IPS-11a (cell line): Measurements from ENCODE around the gene RTL5.

Experiments used
- H3K4me3 ChIP-seq: one replicate; pipeline ENCODE4 v1.5.1; 2013; ENCODE audit warnings: low read depth, low read length, control low read depth

Gene RTL5

DNA sequence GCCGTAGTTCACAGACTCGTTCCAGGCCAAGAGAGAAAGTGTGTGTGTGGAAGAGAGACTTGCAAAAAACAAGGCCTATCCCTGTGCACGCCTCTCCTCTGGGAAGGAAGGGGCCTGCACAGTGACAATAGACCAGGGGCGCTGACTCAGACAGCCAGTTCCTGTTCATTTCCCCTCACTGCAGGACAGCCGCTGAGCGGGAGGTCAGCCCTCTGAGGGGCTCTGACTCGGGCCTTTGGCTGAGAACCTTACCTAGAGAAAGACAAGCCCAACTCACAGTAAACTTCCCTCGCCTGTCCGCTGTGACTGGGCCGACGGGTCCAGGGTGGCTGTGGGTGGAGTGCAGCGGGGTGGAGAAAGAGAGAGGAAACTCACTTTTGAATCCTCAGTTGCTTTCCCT is 52.1 kb downstream of the RTL5 start:
- no peak overlapping the region for H3K4me3 ChIP-seq

DNA sequence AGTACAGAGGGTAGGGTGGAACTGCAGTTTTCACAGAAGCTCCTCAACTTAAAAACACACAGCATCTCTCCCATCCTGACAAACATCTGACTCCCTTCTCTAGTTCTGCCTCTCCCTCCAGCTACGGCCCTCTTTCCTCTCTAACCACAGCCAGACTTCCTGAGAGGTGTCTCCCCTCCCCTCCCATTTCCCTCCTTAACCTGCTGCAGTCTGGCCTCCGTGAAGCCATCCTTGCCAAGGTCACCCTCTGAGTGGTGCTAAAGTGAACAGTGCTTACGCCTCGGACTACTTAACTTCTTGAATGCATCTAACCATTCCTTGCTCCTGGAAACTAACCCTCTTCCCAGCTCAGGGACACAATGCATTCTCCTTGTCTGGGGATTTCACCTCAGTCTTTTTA is 53.3 kb downstream of the RTL5 start:
- H3K4me3 ChIP-seq: no peak overlapping the region
